PC-3 (cell line): Measurements from ENCODE around the gene TDRD1.

ENCODE experiments used
- CTCF ChIP-seq: fragments of 300-600 bp; sonication (generic); conservative IDR thresholded peaks from 2 replicates; pipeline ENCODE4 v1.5.1; 2017; ENCODE audit warnings: antibody characterized with exemption, low read depth, mild to moderate bottlenecking, low read length
- EZH2 ChIP-seq: fragments of 300-600 bp; sonication (generic); IDR thresholded peaks from one replicate; pipeline ENCODE4 v1.6.1; 2017; ENCODE audit warnings: antibody characterized with exemption, mild to moderate bottlenecking, low read length; ENCODE audit not compliant: unreplicated experiment
- EZH2phosphoT487 ChIP-seq: fragments of 300-600 bp; sonication (generic); IDR thresholded peaks from 2 replicates; pipeline ENCODE4 v1.6.1; 2018; ENCODE audit warnings: mild to moderate bottlenecking, antibody characterized with exemption, low read length, borderline replicate concordance

GRCh38 chr10:114172216-114172615 is 6.9 kb upstream of the TDRD1 start:
- no peak for TF ChIP-seq EZH2
- no peak for TF ChIP-seq CTCF
- TF ChIP-seq EZH2phosphoT487 = no peak
